ENCODE data around the gene HAAO. TPM values are rescaled to one million over a fixed set of nuclear protein-coding genes. Genes with fewer than 3 reads are reported as not detected.

HAAO gene
- total and polyA plus RNA-seq, 2 of the 8 experiments (the other 6 are each of a cell fraction or from before 2014, with no cell fraction given) = 2.5 to 7.0 TPM

DNA sequence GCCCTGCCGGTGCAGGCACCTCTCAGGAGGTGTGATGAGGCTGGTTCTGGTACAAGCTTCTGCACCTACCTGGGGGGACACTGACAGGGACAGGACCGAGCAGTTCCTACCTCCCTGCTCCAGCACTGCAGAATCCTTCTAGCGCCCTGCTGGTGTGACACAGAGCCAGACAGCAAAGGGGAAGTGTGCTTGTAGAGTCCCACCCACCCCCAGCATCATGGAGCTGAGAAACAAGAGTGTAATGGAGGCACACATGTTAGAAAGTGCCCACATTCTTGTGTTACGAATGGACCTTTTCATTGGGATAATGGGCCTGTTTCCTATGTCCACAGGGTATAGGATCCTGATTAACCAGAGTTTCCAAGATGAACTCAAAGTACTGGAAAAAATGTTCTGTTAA is 66.7 kb downstream of the HAAO start:
- Histone ChIP-seq H3K4me2 (ENCODE audit: insufficient read depth in 1 of 2, low read depth in 2 of 2, low read length in 2 of 2) (no peak overlapping the region), H3K14ac (ENCODE audit: insufficient read length) (no peak overlapping the region), H3K4me3 (ENCODE audit: extremely low read depth in 1 of 4, insufficient read depth in 2 of 4, low read depth in 3 of 4, low read length in 4 of 4) (no peak overlapping the region), H2BK12ac (ENCODE audit: low read depth, low read length) (no peak overlapping the region), H4K8ac (ENCODE audit: extremely low read depth, insufficient read depth, low read length) (no peak overlapping the region), H2AFZ (ENCODE audit: low read length) (no peak overlapping the region), H3K23me2 (ENCODE audit: low read depth, low read length) (no peaks in the 10 kb centered on the region), H3K27ac (ENCODE audit: low read depth, low read length) (no peak overlapping the region), H2BK5ac (ENCODE audit: low read depth, low read length) (no peak overlapping the region), H3K23ac (ENCODE audit: insufficient read length) (no peak overlapping the region), H4K91ac (replicated peaks; ENCODE audit: insufficient read length, low read length) (peak overlapping the region; percentile 16), H3K18ac (ENCODE audit: extremely low read depth, low read length) (no peak overlapping the region), H2BK20ac (ENCODE audit: low read length) (no peak overlapping the region), H3K27me3 (replicated peaks in 1 of 4; ENCODE audit: control insufficient read depth in 3 of 4, extremely low read depth in 1 of 4, insufficient read depth in 3 of 4, low read length in 3 of 4) (no peaks in the 10 kb centered on the region), H2BK15ac (ENCODE audit: low read length) (no peak overlapping the region), H3K79me1 (ENCODE audit: low read depth, low read length) (no peaks in the 10 kb centered on the region), H3K4ac (replicated peaks; ENCODE audit: insufficient read length, low read depth, low read length) (no peak overlapping the region), H4K20me1 (replicated peaks in 1 of 2; ENCODE audit: control insufficient read depth in 1 of 2, insufficient read depth in 2 of 2, low read length in 2 of 2) (no peaks in the 10 kb centered on the region), H3K36me3 (ENCODE audit: control insufficient read depth in 2 of 4, insufficient read depth in 4 of 4, low read length in 3 of 4) (no peaks in the 10 kb centered on the region; a peak in 2 of 8 replicates), H2BK120ac (replicated peaks; ENCODE audit: low read depth, low read length) (no peak overlapping the region), H3K4me1 (replicated peaks in 1 of 4; ENCODE audit: control insufficient read depth in 3 of 4, insufficient read depth in 4 of 4, low read length in 3 of 4) (peaks cover 0 to 10% (median 0%) of the 10 kb centered on the region in 4 experiments; a peak in 2 of 7 replicates), H3K56ac (replicated peaks; ENCODE audit: insufficient read length, low read depth, low read length) (no peak overlapping the region), H2AK5ac (ENCODE audit: low read depth, low read length) (no peak overlapping the region), H4K5ac (ENCODE audit: insufficient read length, low read depth, low read length) (no peak overlapping the region), H3K79me2 (ENCODE audit: control insufficient read depth in 1 of 2, insufficient read depth in 2 of 2, low read length in 2 of 2) (no peaks in the 10 kb centered on the region), H3K9ac (replicated peaks in 1 of 4; ENCODE audit: extremely low read depth in 1 of 4, low read depth in 3 of 4, low read length in 3 of 4) (no peak overlapping the region), H3K9me3 (ENCODE audit: insufficient read depth in 2 of 2, low read depth in 1 of 2, low read length in 1 of 2) (no peaks in the 10 kb centered on the region)
- no peak for DNase-seq (ENCODE audit: low read depth in 1 of 2, low spot score in 2 of 2)
- CTCF ChIA-PET (ENCODE audit: partially characterized antibody) = no interaction called here
- POLR2A ChIA-PET (ENCODE audit: partially characterized antibody) = no interaction called here
- WGBS, 2 experiments (ENCODE audit: extremely low coverage in 1 of 2, insufficient coverage in 1 of 2, insufficient read length in 1 of 2, insufficient replicate concordance in 2 of 2, low coverage in 1 of 2, low lambda C conversion rate in 2 of 2, missing lambda C conversion rate in 1 of 2) = 81% methylated on average over 4 of the region's 4 CpGs; no CpG with 5 or more reads in 1 of the 2 experiments
- no peak for FAIRE-seq
- TF ChIP-seq EGR1 (IDR thresholded peaks at IDR 0.05; ENCODE audit: borderline replicate concordance, low read depth, low read length) (no peak), POLR2AphosphoS5 (IDR thresholded peaks at IDR 0.05; ENCODE audit: low read depth, low read length) (no peak), POLR2A (IDR thresholded peaks at IDR 0.05; ENCODE audit: control extremely low read depth in 1 of 2, low read depth in 2 of 2, low read length in 2 of 2) (no peak), HDAC2 (IDR thresholded peaks at IDR 0.05; ENCODE audit: borderline replicate concordance in 1 of 2, low read depth in 2 of 2, low read length in 2 of 2) (no peak), GABPA (IDR thresholded peaks at IDR 0.05; ENCODE audit: borderline replicate concordance, insufficient read depth, low read length) (no peak), ASH2L (IDR thresholded peaks at IDR 0.05; ENCODE audit: low read length) (no peak), CEBPB (IDR thresholded peaks at IDR 0.05; ENCODE audit: low read depth, low read length) (no peak), JUN (IDR thresholded peaks at IDR 0.05; ENCODE audit: low read depth, low read length) (no peak), BACH1 (IDR thresholded peaks at IDR 0.05; ENCODE audit: low read length) (no peak), KDM1A (IDR thresholded peaks at IDR 0.05; ENCODE audit: borderline replicate concordance, low read length) (no peak)
- TF ChIP-seq, protein P1, sequence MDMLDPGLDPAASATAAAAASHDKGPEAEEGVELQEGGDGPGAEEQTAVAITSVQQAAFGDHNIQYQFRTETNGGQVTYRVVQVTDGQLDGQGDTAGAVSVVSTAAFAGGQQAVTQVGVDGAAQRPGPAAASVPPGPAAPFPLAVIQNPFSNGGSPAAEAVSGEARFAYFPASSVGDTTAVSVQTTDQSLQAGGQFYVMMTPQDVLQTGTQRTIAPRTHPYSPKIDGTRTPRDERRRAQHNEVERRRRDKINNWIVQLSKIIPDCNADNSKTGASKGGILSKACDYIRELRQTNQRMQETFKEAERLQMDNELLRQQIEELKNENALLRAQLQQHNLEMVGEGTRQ (IDR thresholded peaks at IDR 0.05; ENCODE audit: low read length) = no peak

Data from H1 (cell line).